GM21723 (cell line): ENCODE results near the gene HNRNPA1.
A peak's percentile ranks its signal among the peaks of the same experiment; 100 is the strongest.
"Not testable (repeated sequence)": the region's sequence is repeated elsewhere in the genome, so short reads cannot be mapped to it uniquely, and the experiment has no call there.

Experiments used
- ATAC-seq: cut with Tn5 transposase; IDR thresholded peaks from one replicate; pipeline ENCODE4 v1.9.1; 2021; ENCODE audit warnings: mild to moderate bottlenecking, moderate library complexity; ENCODE audit not compliant: unreplicated experiment

The HNRNPA1 gene

GRCh38 chr12:54296393-54297099 lies 16.0 kb downstream of the HNRNPA1 start:
- no peak for ATAC-seq

GRCh38 chr12:54298904-54299303 lies 18.4 kb downstream of the HNRNPA1 start:
- ATAC-seq, result no peak

GRCh38 chr12:54299515-54300224 lies 19.1 kb downstream of the HNRNPA1 start:
- ATAC-seq, result no peak

GRCh38 chr12:54300225-54300731 lies 19.8 kb downstream of the HNRNPA1 start:
- no peak for ATAC-seq

GRCh38 chr12:54300732-54301427 lies 20.4 kb downstream of the HNRNPA1 start, which contains the start of gene NFE2:
Gene NFE2 (minus strand): TSS chr12:54301015. CDS start chr12:54295248, 5,767 bp downstream.
- no peak for ATAC-seq

- no peak for ATAC-seq
Measured at GRCh38 chr12:54301428-54302048, 21.0 kb downstream of the HNRNPA1 start.

GRCh38 chr12:54303640-54304039 lies 23.1 kb downstream of the HNRNPA1 start:
- ATAC-seq, result no peak

GRCh38 chr12:54304187-54304810 lies 23.8 kb downstream of the HNRNPA1 start:
- no peak for ATAC-seq

- ATAC-seq, result no peak
Measured at GRCh38 chr12:54306925-54307741, 26.6 kb downstream of the HNRNPA1 start.

GRCh38 chr12:54311051-54311450 lies 30.5 kb downstream of the HNRNPA1 start:
- no peak for ATAC-seq

GRCh38 chr12:54312309-54312708 lies 31.8 kb downstream of the HNRNPA1 start:
- ATAC-seq, result not testable (repeated sequence)

GRCh38 chr12:54321363-54321762 lies 40.8 kb downstream of the HNRNPA1 start:
- no peak for ATAC-seq

GRCh38 chr12:54324617-54325441 lies 44.3 kb downstream of the HNRNPA1 start, which contains the start of gene COPZ1:
Gene COPZ1 (plus strand): TSS chr12:54325131. CDS start chr12:54325164, 33 bp downstream.
- ATAC-seq, result peak; percentile 99

GRCh38 chr12:54325442-54326109 lies 45.0 kb downstream of the HNRNPA1 start:
- not testable (repeated sequence) for ATAC-seq

GRCh38 chr12:54328595-54329337 lies 48.2 kb downstream of the HNRNPA1 start:
- no peak for ATAC-seq

- no peak for ATAC-seq
Measured at GRCh38 chr12:54329759-54330158, 49.2 kb downstream of the HNRNPA1 start.

GRCh38 chr12:54330442-54330841 lies 49.9 kb downstream of the HNRNPA1 start:
- no peak for ATAC-seq
